ENCODE results near the gene TPSAB1.
"Not testable (repeated sequence)": the region's sequence is repeated elsewhere in the genome, so short reads cannot be mapped to it uniquely, and the experiment has no call there.

DNA sequence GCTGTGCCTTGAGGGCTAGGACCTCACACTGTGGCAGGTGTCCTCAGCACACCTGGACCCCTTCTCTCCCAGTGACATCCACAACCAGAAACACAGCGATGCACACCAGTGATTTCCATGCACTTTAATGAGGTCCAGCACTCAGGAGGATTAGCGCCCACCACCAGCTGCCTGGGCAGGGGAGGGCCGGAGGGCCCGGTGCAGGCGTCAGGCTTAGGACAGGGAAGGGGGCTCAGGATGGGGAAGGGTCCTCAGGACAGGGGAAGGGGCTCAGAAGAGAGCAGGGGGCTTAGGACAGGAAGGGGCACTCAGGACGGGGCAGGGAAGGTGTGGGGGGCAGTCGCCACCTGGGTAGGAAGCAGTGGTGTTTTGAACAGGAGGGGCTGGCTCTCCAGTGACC lies 12.3 kb upstream of the TPSAB1 start:
- TF ChIP-seq, protein P1, sequence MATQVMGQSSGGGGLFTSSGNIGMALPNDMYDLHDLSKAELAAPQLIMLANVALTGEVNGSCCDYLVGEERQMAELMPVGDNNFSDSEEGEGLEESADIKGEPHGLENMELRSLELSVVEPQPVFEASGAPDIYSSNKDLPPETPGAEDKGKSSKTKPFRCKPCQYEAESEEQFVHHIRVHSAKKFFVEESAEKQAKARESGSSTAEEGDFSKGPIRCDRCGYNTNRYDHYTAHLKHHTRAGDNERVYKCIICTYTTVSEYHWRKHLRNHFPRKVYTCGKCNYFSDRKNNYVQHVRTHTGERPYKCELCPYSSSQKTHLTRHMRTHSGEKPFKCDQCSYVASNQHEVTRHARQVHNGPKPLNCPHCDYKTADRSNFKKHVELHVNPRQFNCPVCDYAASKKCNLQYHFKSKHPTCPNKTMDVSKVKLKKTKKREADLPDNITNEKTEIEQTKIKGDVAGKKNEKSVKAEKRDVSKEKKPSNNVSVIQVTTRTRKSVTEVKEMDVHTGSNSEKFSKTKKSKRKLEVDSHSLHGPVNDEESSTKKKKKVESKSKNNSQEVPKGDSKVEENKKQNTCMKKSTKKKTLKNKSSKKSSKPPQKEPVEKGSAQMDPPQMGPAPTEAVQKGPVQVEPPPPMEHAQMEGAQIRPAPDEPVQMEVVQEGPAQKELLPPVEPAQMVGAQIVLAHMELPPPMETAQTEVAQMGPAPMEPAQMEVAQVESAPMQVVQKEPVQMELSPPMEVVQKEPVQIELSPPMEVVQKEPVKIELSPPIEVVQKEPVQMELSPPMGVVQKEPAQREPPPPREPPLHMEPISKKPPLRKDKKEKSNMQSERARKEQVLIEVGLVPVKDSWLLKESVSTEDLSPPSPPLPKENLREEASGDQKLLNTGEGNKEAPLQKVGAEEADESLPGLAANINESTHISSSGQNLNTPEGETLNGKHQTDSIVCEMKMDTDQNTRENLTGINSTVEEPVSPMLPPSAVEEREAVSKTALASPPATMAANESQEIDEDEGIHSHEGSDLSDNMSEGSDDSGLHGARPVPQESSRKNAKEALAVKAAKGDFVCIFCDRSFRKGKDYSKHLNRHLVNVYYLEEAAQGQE (IDR thresholded peaks at IDR 0.05; ENCODE audit: insufficient replicate concordance, low read depth) = not testable (repeated sequence)
- TF ChIP-seq, protein P2, sequence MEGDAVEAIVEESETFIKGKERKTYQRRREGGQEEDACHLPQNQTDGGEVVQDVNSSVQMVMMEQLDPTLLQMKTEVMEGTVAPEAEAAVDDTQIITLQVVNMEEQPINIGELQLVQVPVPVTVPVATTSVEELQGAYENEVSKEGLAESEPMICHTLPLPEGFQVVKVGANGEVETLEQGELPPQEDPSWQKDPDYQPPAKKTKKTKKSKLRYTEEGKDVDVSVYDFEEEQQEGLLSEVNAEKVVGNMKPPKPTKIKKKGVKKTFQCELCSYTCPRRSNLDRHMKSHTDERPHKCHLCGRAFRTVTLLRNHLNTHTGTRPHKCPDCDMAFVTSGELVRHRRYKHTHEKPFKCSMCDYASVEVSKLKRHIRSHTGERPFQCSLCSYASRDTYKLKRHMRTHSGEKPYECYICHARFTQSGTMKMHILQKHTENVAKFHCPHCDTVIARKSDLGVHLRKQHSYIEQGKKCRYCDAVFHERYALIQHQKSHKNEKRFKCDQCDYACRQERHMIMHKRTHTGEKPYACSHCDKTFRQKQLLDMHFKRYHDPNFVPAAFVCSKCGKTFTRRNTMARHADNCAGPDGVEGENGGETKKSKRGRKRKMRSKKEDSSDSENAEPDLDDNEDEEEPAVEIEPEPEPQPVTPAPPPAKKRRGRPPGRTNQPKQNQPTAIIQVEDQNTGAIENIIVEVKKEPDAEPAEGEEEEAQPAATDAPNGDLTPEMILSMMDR (IDR thresholded peaks at IDR 0.05; ENCODE audit: insufficient read depth, low read length) = not testable (repeated sequence)

All from HL-60 (cell line).